ENCODE results near the gene ITPR1. TPM values are rescaled to one million over a fixed set of nuclear protein-coding genes. Genes with fewer than 3 reads are reported as not detected.

The ITPR1 gene
- total RNA-seq, 4 donors from 2014 or later = 14.7 to 45.1 (median 21.0) TPM

DNA sequence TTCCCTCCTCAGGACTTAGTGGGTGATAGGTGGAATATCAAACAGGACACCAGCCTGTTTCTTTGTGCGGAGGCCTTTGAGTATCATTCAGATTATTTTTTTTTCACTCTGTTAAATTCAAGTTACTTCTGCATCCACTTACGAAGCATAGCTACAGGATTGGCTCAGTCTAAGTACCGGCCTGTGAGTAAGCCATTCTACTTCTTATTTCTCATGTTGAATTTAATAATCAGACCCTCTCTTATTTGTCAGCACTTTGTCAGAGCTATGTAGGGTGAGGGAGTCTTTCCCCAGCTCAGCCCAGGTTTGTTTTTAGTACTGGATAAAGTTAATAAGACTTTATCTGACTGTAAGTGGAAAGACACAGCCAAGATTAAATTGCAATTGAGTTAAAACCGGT is 54.7 kb downstream of the ITPR1 start:
- TF ChIP-seq POLR2A (IDR thresholded peaks at IDR 0.05) = no peak
- no peak for TF ChIP-seq CTCF (IDR thresholded peaks at IDR 0.05)
- TF ChIP-seq EP300 (IDR thresholded peaks at IDR 0.05) = no peak

DNA sequence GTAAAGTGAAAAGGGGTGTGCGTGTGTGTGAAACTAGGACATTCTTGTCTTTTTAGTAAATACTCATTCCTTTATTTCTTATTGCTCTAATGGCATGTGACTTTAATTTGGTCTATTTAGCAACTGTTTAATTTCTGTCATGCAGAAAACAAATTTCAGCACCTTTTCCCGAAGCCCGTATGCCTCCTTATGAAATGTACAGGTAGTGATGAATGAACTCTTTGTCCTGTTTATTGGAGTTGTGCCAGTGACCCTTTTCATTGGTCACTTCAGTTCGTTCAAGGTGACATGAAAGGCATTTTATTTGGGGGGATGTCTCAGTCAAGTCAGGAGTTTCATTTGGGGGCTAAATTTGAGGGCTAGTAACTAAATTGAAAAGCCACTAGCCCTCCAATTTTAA is 55.2 kb downstream of the ITPR1 start:
- Histone ChIP-seq H3K4me1 (no peaks in the 10 kb centered on the region), H3K27me3 (no peaks in the 10 kb centered on the region), H3K36me3 (no peaks in the 10 kb centered on the region), H3K9me3 (no peaks in the 10 kb centered on the region), H3K4me3 (no peak overlapping the region), H3K27ac (no peak overlapping the region)
- DNase-seq (ENCODE audit: low spot score in 2 of 2) = no peak
- TF ChIP-seq EP300 (IDR thresholded peaks at IDR 0.05) = no peak
- TF ChIP-seq POLR2AphosphoS5 (IDR thresholded peaks at IDR 0.05) = no peak
- no peak for TF ChIP-seq POLR2A (IDR thresholded peaks at IDR 0.05)
- no peak for TF ChIP-seq CTCF (IDR thresholded peaks at IDR 0.05)
- 84% methylated on average over 4 of the region's 4 CpGs for WGBS

More for the DNA sequence above, 54.7 kb downstream of the ITPR1 start:
- no peaks in the 10 kb centered on the region for H3K4me1 ChIP-seq
- WGBS = 94% methylated on average over 4 of the region's 4 CpGs
- no peaks in the 10 kb centered on the region for H3K27me3 ChIP-seq
- DNase-seq (ENCODE audit: low spot score in 2 of 2) = no peak
- H3K36me3 ChIP-seq = no peaks in the 10 kb centered on the region
- no peak overlapping the region for H3K27ac ChIP-seq
- H3K9me3 ChIP-seq = no peaks in the 10 kb centered on the region
- no peak overlapping the region for H3K4me3 ChIP-seq

GRCh38 chr3:4548780-4549179 is 55.6 kb downstream of the ITPR1 start:
- no peak for DNase-seq (ENCODE audit: low spot score in 2 of 2)
- H3K27ac ChIP-seq = no peak overlapping the region
- H3K4me1 ChIP-seq = no peaks in the 10 kb centered on the region

DNA sequence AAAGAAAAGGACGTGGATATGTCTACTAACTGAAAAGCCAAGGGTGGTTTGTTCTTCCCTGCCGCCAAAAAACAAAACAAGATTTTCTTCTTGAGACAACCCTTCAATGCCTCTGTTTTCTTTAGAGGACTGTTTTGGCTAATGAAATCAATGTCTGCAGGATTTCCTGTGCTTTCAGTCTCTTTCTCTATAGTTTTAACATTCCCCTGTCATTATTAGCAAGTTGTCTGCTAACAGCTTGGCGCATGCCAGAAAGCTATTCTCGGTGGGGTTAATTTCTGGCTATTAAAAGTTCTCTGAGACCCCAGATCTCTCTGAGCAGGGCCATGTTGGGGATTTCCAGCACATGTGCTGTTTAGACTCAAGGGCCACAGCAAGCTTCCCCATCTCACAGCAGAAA is 56.7 kb downstream of the ITPR1 start:
- DNase-seq (ENCODE audit: low spot score in 2 of 2) = no peak
- 74% methylated on average over 4 of the region's 4 CpGs for WGBS
- TF ChIP-seq EP300 (IDR thresholded peaks at IDR 0.05) (no peak), POLR2A (IDR thresholded peaks at IDR 0.05) (no peak), POLR2AphosphoS5 (IDR thresholded peaks at IDR 0.05) (no peak), CTCF (IDR thresholded peaks at IDR 0.05) (no peak)
- Histone ChIP-seq H3K36me3 (no peaks in the 10 kb centered on the region), H3K27me3 (no peaks in the 10 kb centered on the region), H3K9me3 (no peaks in the 10 kb centered on the region), H3K4me1 (no peaks in the 10 kb centered on the region), H3K27ac (no peak overlapping the region), H3K4me3 (no peak overlapping the region)

More at GRCh38 chr3:4548780-4549179, 55.6 kb downstream of the ITPR1 start:
- Histone ChIP-seq H3K36me3 (no peaks in the 10 kb centered on the region), H3K9me3 (no peaks in the 10 kb centered on the region), H3K27me3 (no peaks in the 10 kb centered on the region), H3K4me3 (no peak overlapping the region)
- 93% methylated on average over 2 of the region's 2 CpGs for WGBS
- TF ChIP-seq CTCF (IDR thresholded peaks at IDR 0.05) = no peak
- no peak for TF ChIP-seq POLR2A (IDR thresholded peaks at IDR 0.05)

GRCh38 chr3:4551051-4551711 is 58.0 kb downstream of the ITPR1 start:
- Histone ChIP-seq H3K4me1 (no peaks in the 10 kb centered on the region), H3K27ac (no peak overlapping the region), H3K27me3 (no peaks in the 10 kb centered on the region), H3K9me3 (no peaks in the 10 kb centered on the region), H3K4me3 (no peak overlapping the region), H3K36me3 (no peaks in the 10 kb centered on the region)
- TF ChIP-seq CTCF (IDR thresholded peaks at IDR 0.05) (no peak), POLR2AphosphoS5 (IDR thresholded peaks at IDR 0.05) (no peak), EP300 (IDR thresholded peaks at IDR 0.05) (no peak), POLR2A (IDR thresholded peaks at IDR 0.05) (no peak)
- DNase-seq (ENCODE audit: low spot score in 2 of 2) = no peak
- 85% methylated on average over 5 of the region's 5 CpGs for WGBS
